Mesendoderm (in vitro differentiated cells): ENCODE measurements around the gene RBP5.
A peak's percentile ranks its signal among the peaks of the same experiment; 100 is the strongest.

Experiments used
- DNase-seq: peaks from one replicate; pipeline ENCODE4 v3.0.0; 2013
- H2AK5ac ChIP-seq: 2 replicates; pipeline ENCODE4 v1.6.1; 2013; ENCODE audit warnings: low read length, inconsistent platforms
- H2BK120ac ChIP-seq: 2 replicates; pipeline ENCODE4 v1.6.1; 2013; ENCODE audit warnings: low read depth, mild to moderate bottlenecking, low read length, moderate library complexity, mixed read lengths
- H2BK15ac ChIP-seq: replicated peaks from 2 replicates; pipeline ENCODE4 v1.6.1; 2013; ENCODE audit warnings: low read depth, mild to moderate bottlenecking, moderate library complexity
- H2BK5ac ChIP-seq: 2 replicates; pipeline ENCODE4 v1.6.1; 2013; ENCODE audit warnings: low read length, inconsistent platforms
- H3K18ac ChIP-seq: 2 replicates; pipeline ENCODE4 v1.6.1; 2013; ENCODE audit warnings: mild to moderate bottlenecking, low read length, mixed read lengths
- H3K23ac ChIP-seq: one replicate; pipeline ENCODE4 v1.6.1; 2013; ENCODE audit warnings: low read length
- H3K27ac ChIP-seq: 2 replicates; pipeline ENCODE4 v1.5.1; 2013; ENCODE audit warnings: low read depth, mild to moderate bottlenecking, inconsistent platforms, low read length, moderate library complexity
- H3K27me3 ChIP-seq: 2 replicates; pipeline ENCODE4 v1.6.1; 2013; ENCODE audit warnings: low read length, control low read depth, mild to moderate bottlenecking, inconsistent platforms; ENCODE audit not compliant: insufficient read depth, poor library complexity
- H3K36me3 ChIP-seq: 2 replicates; pipeline ENCODE4 v1.6.1; 2013; ENCODE audit warnings: low read length, inconsistent platforms; ENCODE audit not compliant: control insufficient read depth, insufficient read depth
- H3K4ac ChIP-seq: one replicate; pipeline ENCODE4 v1.6.1; 2013; ENCODE audit warnings: low read depth, mild to moderate bottlenecking, low read length, moderate library complexity
- H3K4me1 ChIP-seq: 2 replicates; pipeline ENCODE4 v1.6.1; 2013; ENCODE audit warnings: low read depth, low read length, inconsistent platforms; ENCODE audit not compliant: control insufficient read depth
- H3K4me2 ChIP-seq: 2 replicates; pipeline ENCODE4 v1.6.1; 2013; ENCODE audit warnings: low read length
- H3K4me3 ChIP-seq: 2 replicates; pipeline ENCODE4 v1.5.1; 2013; ENCODE audit warnings: mild to moderate bottlenecking, low read length
- H3K56ac ChIP-seq: one replicate; pipeline ENCODE4 v1.6.1; 2013; ENCODE audit warnings: low read length
- H3K79me1 ChIP-seq: 2 replicates; pipeline ENCODE4 v1.6.1; 2013; ENCODE audit warnings: low read length, inconsistent platforms
- H3K79me2 ChIP-seq: 2 replicates; pipeline ENCODE4 v1.6.1; 2013; ENCODE audit warnings: mild to moderate bottlenecking, low read length; ENCODE audit not compliant: control insufficient read depth, insufficient read depth
- H3K9ac ChIP-seq: 2 replicates; pipeline ENCODE4 v1.6.1; 2013; ENCODE audit warnings: low read length, inconsistent platforms
- H4K5ac ChIP-seq: one replicate; pipeline ENCODE4 v1.6.1; 2013; ENCODE audit warnings: low read length
- H4K8ac ChIP-seq: one replicate; pipeline ENCODE4 v1.6.1; 2013; ENCODE audit warnings: low read depth, mild to moderate bottlenecking, control low read depth, low read length, moderate library complexity
- WGBS: extraction: QIAGEN DNeasy Blood & Tissue Kit; methylation state at CpG from one replicate; pipeline ENCODE4 v1.1.7; 2013; ENCODE audit warnings: low lambda C conversion rate, missing lambda C conversion rate; ENCODE audit not compliant: insufficient coverage; ENCODE audit errors: extremely low coverage; 5-methylcytosine and 5-hydroxymethylcytosine counted together

The RBP5 gene

DNA sequence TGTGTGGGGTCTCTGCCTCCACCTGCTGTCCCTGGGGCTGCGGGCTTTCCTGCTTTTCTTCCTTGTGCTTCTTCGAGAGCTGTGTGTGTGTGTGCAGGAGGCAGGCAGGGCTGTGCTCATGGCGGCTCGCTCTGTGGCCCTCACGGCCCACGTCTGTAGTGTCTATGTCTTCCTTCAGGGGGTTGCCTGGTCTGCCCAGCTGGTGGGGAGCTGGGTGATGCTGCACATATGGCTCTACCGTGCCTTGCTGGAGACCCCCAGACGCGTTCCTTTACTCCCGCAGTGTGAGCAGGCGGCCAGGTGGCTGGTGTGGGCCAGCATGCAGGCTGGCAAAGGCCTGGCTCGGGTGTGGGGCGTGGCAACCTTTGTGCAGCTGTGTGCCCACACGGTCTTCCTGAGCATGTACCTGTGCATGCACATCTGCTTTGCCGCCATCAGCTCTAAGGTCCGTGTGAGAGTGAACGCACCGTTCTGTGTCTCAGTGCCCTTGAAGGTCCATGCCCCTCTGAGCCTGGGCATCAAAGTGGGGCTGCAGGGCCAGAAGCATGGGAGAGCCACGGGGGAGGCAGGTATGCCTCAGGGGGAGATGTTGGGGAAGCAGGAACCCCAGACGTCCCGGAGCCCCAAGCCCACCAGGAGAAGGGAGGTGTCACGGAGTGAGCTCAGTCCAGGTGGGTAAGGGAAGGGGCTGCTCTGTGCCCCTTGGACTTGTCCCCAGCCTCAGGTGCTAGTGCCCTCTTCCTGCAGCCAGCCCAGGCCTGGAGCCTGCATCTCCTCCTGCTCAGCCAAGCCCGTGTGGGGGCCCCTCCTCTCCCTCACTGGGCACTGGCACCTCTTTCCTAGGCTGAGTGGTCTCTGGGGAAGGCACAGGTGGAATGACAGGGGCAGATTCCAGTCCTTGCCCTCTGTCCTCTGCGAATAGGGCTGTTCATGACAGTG, 27.8 kb upstream of the RBP5 start:
- DNase-seq = no peak
- WGBS = no CpG with 5 or more reads among the region's 24 CpGs
- H3K27ac ChIP-seq = no peak overlapping the region

DNA sequence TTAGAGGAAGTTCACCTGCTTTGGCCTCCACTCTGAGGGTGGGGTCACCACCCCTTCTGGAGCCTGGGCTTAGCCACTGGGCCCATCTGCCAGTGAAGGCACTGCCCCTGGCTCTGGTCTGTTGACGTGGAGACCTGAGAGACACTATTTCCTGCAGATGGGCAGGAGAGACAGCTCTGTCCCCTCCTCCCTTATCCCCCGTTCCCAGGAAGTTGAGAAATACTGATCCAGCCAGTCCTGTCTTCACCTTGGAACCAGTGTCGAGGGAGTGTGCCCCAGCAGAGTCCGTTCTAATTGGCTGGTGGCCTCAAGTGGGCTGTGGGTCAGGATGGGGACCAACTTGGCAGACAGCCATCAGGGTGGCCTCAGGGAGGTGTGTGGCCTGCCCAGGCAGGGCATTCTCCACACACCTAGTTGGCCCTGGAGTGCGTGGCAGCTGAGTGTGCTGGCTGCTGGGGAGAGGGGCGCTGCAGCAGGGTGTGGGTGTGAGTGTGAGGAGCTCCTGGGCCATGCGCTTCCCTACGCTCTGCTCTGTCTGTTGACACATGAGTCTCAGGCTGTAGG, 26.9 kb upstream of the RBP5 start:
- Histone ChIP-seq H2BK15ac (no peak overlapping the region), H3K79me1 (no peaks in the 10 kb centered on the region), H3K4me3 (no peak overlapping the region), H4K8ac (no peak overlapping the region), H3K27ac (no peak overlapping the region), H3K36me3 (no peaks in the 10 kb centered on the region), H3K56ac (no peak overlapping the region), H4K5ac (no peak overlapping the region), H3K18ac (no peak overlapping the region), H2AK5ac (no peak overlapping the region), H2BK5ac (no peak overlapping the region), H3K4ac (no peak overlapping the region), H3K9ac (no peak overlapping the region), H2BK120ac (no peak overlapping the region), H3K4me1 (no peaks in the 10 kb centered on the region), H3K23ac (no peak overlapping the region), H3K79me2 (no peaks in the 10 kb centered on the region), H3K27me3 (no peaks in the 10 kb centered on the region), H3K4me2 (no peak overlapping the region)
- no CpG with 5 or more reads among the region's 8 CpGs for WGBS
- peak; percentile 8 for DNase-seq

More for the DNA sequence above, 27.8 kb upstream of the RBP5 start:
- H2BK15ac ChIP-seq = no peak overlapping the region
- H2AK5ac ChIP-seq = no peak overlapping the region
- H3K4me1 ChIP-seq = no peaks in the 10 kb centered on the region
- H3K36me3 ChIP-seq = no peaks in the 10 kb centered on the region
- no peak overlapping the region for H3K4me2 ChIP-seq
- H3K56ac ChIP-seq = no peak overlapping the region
- H4K5ac ChIP-seq = no peak overlapping the region
- no peak overlapping the region for H2BK5ac ChIP-seq
- no peak overlapping the region for H4K8ac ChIP-seq
- H3K9ac ChIP-seq = no peak overlapping the region
- H3K4ac ChIP-seq = no peak overlapping the region
- H3K79me2 ChIP-seq = no peaks in the 10 kb centered on the region
- H3K4me3 ChIP-seq = no peak overlapping the region
- no peak overlapping the region for H2BK120ac ChIP-seq
- H3K18ac ChIP-seq = no peak overlapping the region
- H3K27me3 ChIP-seq = no peaks in the 10 kb centered on the region
- H3K79me1 ChIP-seq = no peaks in the 10 kb centered on the region
- no peak overlapping the region for H3K23ac ChIP-seq

DNA sequence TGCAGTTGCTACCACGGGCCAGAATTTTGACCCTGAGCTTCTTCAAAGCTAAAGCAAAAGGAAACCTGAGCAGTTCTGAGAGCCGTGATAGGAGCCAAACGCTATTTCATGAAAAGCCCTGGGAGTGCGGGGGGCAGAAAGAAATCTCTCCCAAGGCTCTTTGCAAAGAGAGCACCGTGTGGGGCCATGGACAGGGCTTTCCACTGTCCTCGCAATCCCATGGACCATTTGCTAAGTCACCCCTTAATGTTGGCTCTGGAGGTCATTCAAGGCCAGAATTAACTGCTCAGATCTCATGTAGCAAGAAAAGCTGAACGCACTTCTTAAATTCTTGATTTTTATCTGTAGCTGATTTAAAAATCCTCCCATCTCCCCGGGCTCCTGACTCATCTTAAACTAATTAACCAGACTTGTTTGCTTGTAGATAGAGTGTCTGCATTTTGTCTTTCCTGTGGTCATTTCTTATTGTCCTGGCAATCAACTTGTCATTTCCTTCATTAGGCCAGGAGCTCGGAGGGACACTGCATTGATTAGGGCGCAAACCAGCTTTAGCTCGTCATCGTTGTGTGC, 26.3 kb upstream of the RBP5 start:
- no peak overlapping the region for H3K9ac ChIP-seq
- no peak overlapping the region for H4K8ac ChIP-seq
- WGBS = no CpG with 5 or more reads among the region's 12 CpGs

DNA sequence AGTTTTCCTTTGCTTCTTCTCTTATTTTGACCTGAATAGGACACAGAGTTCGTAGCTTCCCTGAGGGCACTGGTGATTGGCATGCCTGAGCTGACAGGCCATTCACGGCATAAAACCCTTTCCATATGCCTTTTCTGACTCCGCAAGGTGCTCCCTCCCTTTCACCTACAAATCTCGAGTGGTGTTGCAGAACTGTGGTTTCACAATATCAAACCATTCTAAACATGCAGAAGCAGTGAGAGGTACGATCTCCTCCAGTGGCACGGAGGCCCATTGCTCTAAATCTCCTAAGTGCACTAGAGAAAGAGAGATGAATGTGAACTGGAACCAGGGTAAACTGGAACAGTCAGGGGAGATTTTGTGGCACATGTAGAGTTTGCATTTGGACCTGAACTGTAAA, 25.4 kb upstream of the RBP5 start:
- no peak overlapping the region for H3K23ac ChIP-seq
- no peak overlapping the region for H2BK5ac ChIP-seq
- H3K79me2 ChIP-seq = no peaks in the 10 kb centered on the region

More for the DNA sequence above, 26.3 kb upstream of the RBP5 start:
- Histone ChIP-seq H3K4ac (no peak overlapping the region), H3K4me1 (no peaks in the 10 kb centered on the region), H3K27me3 (no peaks in the 10 kb centered on the region), H3K79me2 (no peaks in the 10 kb centered on the region), H2BK5ac (no peak overlapping the region), H3K4me2 (no peak overlapping the region), H3K27ac (no peak overlapping the region), H2BK120ac (no peak overlapping the region), H2BK15ac (no peak overlapping the region), H3K23ac (no peak overlapping the region), H2AK5ac (no peak overlapping the region), H3K18ac (no peak overlapping the region), H3K4me3 (no peak overlapping the region), H4K5ac (no peak overlapping the region), H3K79me1 (no peaks in the 10 kb centered on the region), H3K56ac (no peak overlapping the region), H3K36me3 (no peaks in the 10 kb centered on the region)
- DNase-seq = no peak

DNA sequence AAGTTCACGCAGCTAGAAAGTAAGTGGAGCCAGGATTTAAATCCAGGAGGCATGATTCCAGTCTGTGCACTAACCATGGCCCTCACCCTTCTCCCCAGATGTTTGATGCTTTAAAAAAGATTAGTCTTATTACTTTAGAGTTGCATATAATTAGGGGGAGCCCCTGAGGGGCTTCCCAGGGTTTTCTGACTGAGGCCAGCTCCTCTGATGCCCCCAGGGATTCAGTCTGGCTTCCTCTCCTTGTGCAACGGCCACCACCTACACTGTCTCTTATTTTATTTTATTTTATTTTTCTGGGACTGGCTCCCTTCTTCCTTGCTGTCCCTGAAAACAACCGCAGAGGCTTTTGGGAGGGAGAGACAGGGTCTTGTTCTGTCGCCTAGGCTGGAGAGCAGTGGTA, 24.1 kb upstream of the RBP5 start:
- H3K9ac ChIP-seq = no peak overlapping the region
- H3K4me2 ChIP-seq = no peak overlapping the region
- H3K79me2 ChIP-seq = no peaks in the 10 kb centered on the region
- no peak for DNase-seq
- no peak overlapping the region for H2AK5ac ChIP-seq
- no peak overlapping the region for H3K23ac ChIP-seq
- H3K27me3 ChIP-seq = no peaks in the 10 kb centered on the region
- no peaks in the 10 kb centered on the region for H3K79me1 ChIP-seq
- WGBS = no CpG with 5 or more reads among the region's 4 CpGs
- no peak overlapping the region for H2BK120ac ChIP-seq
- no peak overlapping the region for H3K56ac ChIP-seq
- no peak overlapping the region for H2BK5ac ChIP-seq
- H4K5ac ChIP-seq = no peak overlapping the region
- no peak overlapping the region for H4K8ac ChIP-seq
- H3K36me3 ChIP-seq = no peaks in the 10 kb centered on the region
- no peak overlapping the region for H3K4ac ChIP-seq
- no peaks in the 10 kb centered on the region for H3K4me1 ChIP-seq
- H2BK15ac ChIP-seq = no peak overlapping the region
- H3K18ac ChIP-seq = no peak overlapping the region
- H3K27ac ChIP-seq = no peak overlapping the region
- no peak overlapping the region for H3K4me3 ChIP-seq

More for the DNA sequence above, 25.4 kb upstream of the RBP5 start:
- Histone ChIP-seq H3K4ac (no peak overlapping the region), H4K8ac (no peak overlapping the region), H3K56ac (no peak overlapping the region), H2BK15ac (no peak overlapping the region), H3K27me3 (no peaks in the 10 kb centered on the region), H3K4me1 (no peaks in the 10 kb centered on the region), H4K5ac (no peak overlapping the region), H3K36me3 (no peaks in the 10 kb centered on the region), H3K79me1 (no peaks in the 10 kb centered on the region), H2AK5ac (no peak overlapping the region), H3K18ac (no peak overlapping the region), H3K9ac (no peak overlapping the region), H3K4me2 (no peak overlapping the region), H3K4me3 (no peak overlapping the region), H2BK120ac (no peak overlapping the region), H3K27ac (no peak overlapping the region)
- DNase-seq = no peak
- WGBS = no CpG with 5 or more reads among the region's 6 CpGs
